HG02852 (cell line): ENCODE measurements around the gene RPH3AL.

ENCODE experiments used
- ATAC-seq: cut with Tn5 transposase; IDR thresholded peaks from one replicate; pipeline ENCODE4 v1.9.1; 2021; ENCODE audit warnings: mild to moderate bottlenecking, moderate library complexity; ENCODE audit not compliant: unreplicated experiment

Gene RPH3AL

GRCh38 chr17:352421-353212 lies at the start of gene RPH3AL:
Gene RPH3AL, minus strand, starts transcription at chr17:352807. Its CDS starts 25,264 bp downstream, at chr17:327543.
- no peak for ATAC-seq

- no peak for ATAC-seq
Measured at GRCh38 chr17:400257-400656, 47.6 kb upstream of the RPH3AL start.

- ATAC-seq = no peak
Measured at GRCh38 chr17:396788-397187, 44.2 kb upstream of the RPH3AL start.

GRCh38 chr17:395974-396373 lies 43.4 kb upstream of the RPH3AL start:
- ATAC-seq = no peak

- ATAC-seq = no peak
Measured at GRCh38 chr17:395179-395578, 42.6 kb upstream of the RPH3AL start.

- no peak for ATAC-seq
Measured at GRCh38 chr17:394718-395095, 42.1 kb upstream of the RPH3AL start.

GRCh38 chr17:393806-394717 lies 41.5 kb upstream of the RPH3AL start:
- no peak for ATAC-seq

GRCh38 chr17:391850-392249 lies 39.2 kb upstream of the RPH3AL start:
- no peak for ATAC-seq

- no peak for ATAC-seq
Measured at GRCh38 chr17:390025-390424, 37.4 kb upstream of the RPH3AL start.

GRCh38 chr17:388087-388486 lies 35.5 kb upstream of the RPH3AL start:
- ATAC-seq = no peak

- ATAC-seq = no peak
Measured at GRCh38 chr17:386141-386876, 33.7 kb upstream of the RPH3AL start.

GRCh38 chr17:385836-386140 lies 33.2 kb upstream of the RPH3AL start:
- no peak for ATAC-seq

- ATAC-seq = no peak
Measured at GRCh38 chr17:385178-385835, 32.7 kb upstream of the RPH3AL start.

- ATAC-seq = no peak
Measured at GRCh38 chr17:384622-385177, 32.1 kb upstream of the RPH3AL start.

GRCh38 chr17:383771-384621 lies 31.4 kb upstream of the RPH3AL start:
- no peak for ATAC-seq

- ATAC-seq = no peak
Measured at GRCh38 chr17:382644-383533, 30.3 kb upstream of the RPH3AL start.

GRCh38 chr17:381941-382643 lies 29.5 kb upstream of the RPH3AL start:
- no peak for ATAC-seq

- no peak for ATAC-seq
Measured at GRCh38 chr17:381516-381915, 28.9 kb upstream of the RPH3AL start.
